Astrocyte (in vitro differentiated cells and primary cell): Measurements from ENCODE around the gene IRAK1. TPM values are rescaled to one million over a fixed set of nuclear protein-coding genes. Genes with fewer than 3 reads are reported as not detected.

Experiments
- DNase-seq: peaks from one replicate; pipeline ENCODE4 v3.0.0-alpha.2; 2010; ENCODE audit warnings: low read depth
- FAIRE-seq: peaks from 2 replicates; lab custom pipeline; 2011; peaks lifted over from hg19 to GRCh38; lab: Jason Lieb, UNC
- H2AFZ ChIP-seq: 2 replicates; pipeline ENCODE4 v1.6.0; 2012; ENCODE audit warnings: low read depth, low read length, inconsistent platforms
- H3K27ac ChIP-seq: 2 replicates; pipeline ENCODE4 v1.5.1; 2011; ENCODE audit warnings: low read depth, low read length, inconsistent platforms
- H3K27me3 ChIP-seq: 2 replicates; pipeline ENCODE4 v1.6.0; 2011; ENCODE audit warnings: low read length, inconsistent platforms; ENCODE audit not compliant: insufficient read depth
- H3K36me3 ChIP-seq: 2 replicates; pipeline ENCODE4 v1.5.1; 2011; ENCODE audit warnings: low read length, inconsistent platforms; ENCODE audit not compliant: insufficient read depth
- H3K4me1 ChIP-seq: 2 replicates; pipeline ENCODE4 v1.5.1; 2011; ENCODE audit warnings: low read length, inconsistent platforms; ENCODE audit not compliant: insufficient read depth
- H3K4me2 ChIP-seq: 2 replicates; pipeline ENCODE4 v1.6.0; 2012; ENCODE audit warnings: low read length, inconsistent platforms
- H3K4me3 ChIP-seq: 2 replicates; pipeline ENCODE4 v1.5.1; 2011; ENCODE audit warnings: low read depth, mild to moderate bottlenecking, low read length, inconsistent platforms; ENCODE audit not compliant: insufficient read depth
- H3K79me2 ChIP-seq: 2 replicates; pipeline ENCODE4 v1.6.0; 2012; ENCODE audit warnings: mild to moderate bottlenecking, low read length, inconsistent platforms; ENCODE audit not compliant: insufficient read depth
- H3K9ac ChIP-seq: 2 replicates; pipeline ENCODE4 v1.6.0; 2012; ENCODE audit warnings: mild to moderate bottlenecking, low read length, inconsistent platforms
- H3K9me3 ChIP-seq: 2 replicates; pipeline ENCODE4 v1.5.1; 2012; ENCODE audit warnings: low read depth, mild to moderate bottlenecking, low read length, inconsistent platforms; ENCODE audit not compliant: insufficient read depth
- H4K20me1 ChIP-seq: 2 replicates; pipeline ENCODE4 v1.6.0; 2012; ENCODE audit warnings: low read length, inconsistent platforms; ENCODE audit not compliant: insufficient read depth
- H3K27ac Mint-ChIP-seq: one replicate; pipeline ENCODE4 v1.8.0; 2021; ENCODE audit warnings: mild to moderate bottlenecking, mixed read lengths; ENCODE audit not compliant: unreplicated experiment
- H3K27me3 Mint-ChIP-seq: one replicate; pipeline ENCODE4 v1.8.0; 2021; ENCODE audit warnings: low read depth, mixed read lengths; ENCODE audit not compliant: unreplicated experiment
- H3K36me3 Mint-ChIP-seq: one replicate; pipeline ENCODE4 v1.8.0; 2021; ENCODE audit warnings: low read depth, mixed read lengths; ENCODE audit not compliant: unreplicated experiment
- H3K4me1 Mint-ChIP-seq: one replicate; pipeline ENCODE4 v1.8.0; 2021; ENCODE audit warnings: low read depth, mixed read lengths; ENCODE audit not compliant: unreplicated experiment
- H3K4me3 Mint-ChIP-seq: one replicate; pipeline ENCODE4 v1.8.0; 2021; ENCODE audit warnings: mild to moderate bottlenecking, moderate library complexity, mixed read lengths; ENCODE audit not compliant: unreplicated experiment
- H3K9me3 Mint-ChIP-seq: one replicate; pipeline ENCODE4 v1.8.0; 2021; ENCODE audit warnings: mild to moderate bottlenecking, mixed read lengths; ENCODE audit not compliant: unreplicated experiment
- EZH2 ChIP-seq: IDR thresholded peaks from 2 replicates; pipeline ENCODE4 v1.6.1; 2012; ENCODE audit warnings: mild to moderate bottlenecking, low read length, inconsistent platforms; ENCODE audit not compliant: insufficient read depth
- total RNA-seq: library from RNA; stranded (reverse); gene quantifications from 2 replicates; pipeline ENCODE4 v1.2.1, GENCODE V29; 2021
- TF ChIP-seq, protein P1 (sequence below): IDR thresholded peaks from 2 replicates; pipeline ENCODE4 v1.5.1; 2011; ENCODE audit warnings: low read depth, mild to moderate bottlenecking, inconsistent platforms, low read length, moderate library complexity; ENCODE audit not compliant: insufficient read depth

IRAK1 gene
- total RNA-seq, 1 donor from 2014 or later: 69.6 TPM

DNA sequence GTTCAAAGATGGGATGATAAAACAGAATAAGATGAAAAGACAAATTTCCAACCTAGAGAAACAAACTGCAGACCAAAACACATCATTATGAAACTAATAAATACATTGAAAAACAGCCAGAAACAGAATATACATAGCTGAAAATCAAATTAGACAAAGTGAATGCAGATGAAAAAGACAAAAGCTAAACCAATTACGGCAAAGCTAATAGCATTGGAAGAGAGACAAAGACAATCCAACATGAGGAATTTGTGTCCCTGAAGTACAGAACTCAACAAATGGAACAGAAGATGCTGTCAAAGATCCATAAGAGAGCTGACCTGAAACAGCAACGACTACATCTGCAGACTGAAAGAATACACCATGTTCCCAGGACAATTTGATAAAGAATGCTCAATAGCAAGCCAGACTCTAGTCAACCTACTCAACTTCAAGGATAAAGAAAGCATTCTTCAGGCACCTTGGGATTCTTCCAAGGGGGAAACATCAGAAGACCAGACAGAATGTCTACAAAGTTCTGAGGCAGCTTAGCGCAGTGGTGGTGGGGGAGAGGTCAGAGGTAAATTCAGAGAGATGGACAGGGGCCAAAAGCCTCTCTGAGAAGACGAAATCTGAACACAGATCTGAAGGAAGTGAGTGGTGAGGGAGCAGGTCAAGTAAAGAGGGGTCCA, 27.4 kb upstream of the IRAK1 start:
- Mint-ChIP-seq H3K36me3 (peaks cover 6% of the 10 kb centered on the region), H3K9me3 (no peaks in the 10 kb centered on the region), H3K27me3 (no peaks in the 10 kb centered on the region), H3K4me1 (peaks cover 25% of the 10 kb centered on the region), H3K27ac (no peak overlapping the region), H3K4me3 (no peak overlapping the region)
- Histone ChIP-seq H3K4me1 (peaks cover 30% of the 10 kb centered on the region), H3K9ac (peak overlapping the region; percentile 78), H3K27me3 (no peaks in the 10 kb centered on the region), H4K20me1 (peaks cover 35% of the 10 kb centered on the region), H3K36me3 (no peaks in the 10 kb centered on the region), H3K4me2 (peak overlapping the region; percentile 73), H3K9me3 (no peaks in the 10 kb centered on the region), H3K4me3 (no peak overlapping the region), H3K79me2 (peaks cover 54% of the 10 kb centered on the region), H2AFZ (no peak overlapping the region), H3K27ac (peak overlapping the region; percentile 85)
- TF ChIP-seq EZH2: no peak
- TF ChIP-seq, protein P1, sequence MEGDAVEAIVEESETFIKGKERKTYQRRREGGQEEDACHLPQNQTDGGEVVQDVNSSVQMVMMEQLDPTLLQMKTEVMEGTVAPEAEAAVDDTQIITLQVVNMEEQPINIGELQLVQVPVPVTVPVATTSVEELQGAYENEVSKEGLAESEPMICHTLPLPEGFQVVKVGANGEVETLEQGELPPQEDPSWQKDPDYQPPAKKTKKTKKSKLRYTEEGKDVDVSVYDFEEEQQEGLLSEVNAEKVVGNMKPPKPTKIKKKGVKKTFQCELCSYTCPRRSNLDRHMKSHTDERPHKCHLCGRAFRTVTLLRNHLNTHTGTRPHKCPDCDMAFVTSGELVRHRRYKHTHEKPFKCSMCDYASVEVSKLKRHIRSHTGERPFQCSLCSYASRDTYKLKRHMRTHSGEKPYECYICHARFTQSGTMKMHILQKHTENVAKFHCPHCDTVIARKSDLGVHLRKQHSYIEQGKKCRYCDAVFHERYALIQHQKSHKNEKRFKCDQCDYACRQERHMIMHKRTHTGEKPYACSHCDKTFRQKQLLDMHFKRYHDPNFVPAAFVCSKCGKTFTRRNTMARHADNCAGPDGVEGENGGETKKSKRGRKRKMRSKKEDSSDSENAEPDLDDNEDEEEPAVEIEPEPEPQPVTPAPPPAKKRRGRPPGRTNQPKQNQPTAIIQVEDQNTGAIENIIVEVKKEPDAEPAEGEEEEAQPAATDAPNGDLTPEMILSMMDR: no peak
- DNase-seq: peak; percentile 55
- FAIRE-seq: no peak

DNA sequence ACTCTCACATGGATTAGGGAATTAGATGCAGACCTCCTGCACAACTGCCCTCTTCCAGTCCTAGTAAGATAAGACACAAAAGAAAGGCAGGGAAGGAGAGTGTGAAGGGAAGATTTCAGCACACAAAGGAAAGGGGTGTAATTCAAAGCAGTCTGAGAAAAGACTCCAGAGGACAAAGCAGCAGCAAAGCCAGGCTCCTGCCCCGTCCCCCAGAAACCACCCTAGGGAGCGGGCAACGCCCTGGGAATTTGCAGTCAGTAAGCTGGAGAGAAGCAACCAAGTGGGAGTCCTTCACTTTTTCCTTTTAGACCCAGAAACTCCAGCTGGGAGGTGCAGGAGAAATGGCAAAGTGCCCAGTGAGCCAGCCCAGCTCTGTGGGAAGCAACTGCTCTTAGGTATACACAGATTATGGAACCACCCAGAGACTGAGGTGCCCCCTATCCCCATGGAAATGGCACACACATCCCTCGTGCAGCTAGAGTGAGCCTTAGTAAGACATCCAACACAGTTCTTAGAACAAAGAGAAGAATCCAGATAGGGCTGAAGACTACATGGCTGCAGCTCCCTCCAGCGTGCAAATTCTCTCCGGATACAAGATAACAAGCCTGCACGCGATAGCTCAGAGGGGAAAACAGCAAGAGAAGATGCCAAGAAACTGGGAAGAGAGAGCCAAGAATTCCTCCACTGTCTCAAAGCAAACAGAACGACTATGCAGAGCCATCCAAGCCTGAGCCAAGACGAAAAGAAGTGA, 26.5 kb upstream of the IRAK1 start:
- peak overlapping the region; percentile 85 for H3K27ac ChIP-seq
- TF ChIP-seq, protein P1: peak; percentile 6
- no peak for TF ChIP-seq EZH2
- H2AFZ ChIP-seq: no peak overlapping the region
- H3K27me3 Mint-ChIP-seq: no peaks in the 10 kb centered on the region
- peaks cover 30% of the 10 kb centered on the region for H3K4me1 ChIP-seq
- H3K4me1 Mint-ChIP-seq: peaks cover 29% of the 10 kb centered on the region
- H4K20me1 ChIP-seq: peaks cover 33% of the 10 kb centered on the region
- H3K4me2 ChIP-seq: peak overlapping the region; percentile 73
- FAIRE-seq: peak; percentile 52
- DNase-seq: peak; percentile 86
- peak overlapping the region; percentile 78 for H3K9ac ChIP-seq
- no peaks in the 10 kb centered on the region for H3K9me3 Mint-ChIP-seq
- H3K79me2 ChIP-seq: peaks cover 55% of the 10 kb centered on the region
- no peak overlapping the region for H3K4me3 ChIP-seq
- peak overlapping the region; percentile 62 for H3K4me3 Mint-ChIP-seq
- H3K36me3 ChIP-seq: no peaks in the 10 kb centered on the region
- peaks cover 6% of the 10 kb centered on the region for H3K36me3 Mint-ChIP-seq
- no peaks in the 10 kb centered on the region for H3K27me3 ChIP-seq
- H3K9me3 ChIP-seq: no peaks in the 10 kb centered on the region
- H3K27ac Mint-ChIP-seq: no peak overlapping the region

DNA sequence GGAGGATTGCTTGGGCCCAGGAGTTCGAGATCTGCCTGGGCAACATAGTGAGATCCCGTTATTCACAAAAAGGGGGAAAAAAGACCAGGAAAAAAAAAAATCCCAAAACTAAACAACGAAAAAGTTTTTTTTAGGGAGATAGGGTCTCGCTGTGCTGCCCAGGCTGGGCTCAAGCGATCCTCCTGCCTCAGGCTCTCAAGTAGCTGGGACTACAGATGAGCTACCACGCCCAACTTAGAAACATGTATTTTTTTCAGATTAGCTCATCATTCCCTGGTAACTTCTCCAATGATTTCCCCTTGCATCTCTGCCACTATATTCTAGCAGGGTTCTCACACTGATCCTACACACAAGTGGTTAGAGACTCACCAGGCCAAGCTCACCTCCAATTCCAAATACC, 24.4 kb upstream of the IRAK1 start:
- FAIRE-seq: no peak
- no peak overlapping the region for H3K9ac ChIP-seq
- peaks cover 6% of the 10 kb centered on the region for H3K36me3 Mint-ChIP-seq

More for the DNA sequence above, 24.4 kb upstream of the IRAK1 start:
- no peaks in the 10 kb centered on the region for H3K27me3 Mint-ChIP-seq
- no peaks in the 10 kb centered on the region for H3K9me3 Mint-ChIP-seq
- no peak overlapping the region for H3K4me3 Mint-ChIP-seq
- H3K27ac ChIP-seq: no peak overlapping the region
- H3K4me3 ChIP-seq: no peak overlapping the region
- peaks cover 42% of the 10 kb centered on the region for H3K79me2 ChIP-seq
- no peak overlapping the region for H3K27ac Mint-ChIP-seq
- no peak overlapping the region for H2AFZ ChIP-seq
- H3K9me3 ChIP-seq: no peaks in the 10 kb centered on the region
- H3K4me2 ChIP-seq: no peak overlapping the region
- H3K4me1 ChIP-seq: peaks cover 43% of the 10 kb centered on the region
- no peak for TF ChIP-seq EZH2
- TF ChIP-seq, protein P1: no peak
- peaks cover 37% of the 10 kb centered on the region for H3K4me1 Mint-ChIP-seq
- H4K20me1 ChIP-seq: peaks cover 23% of the 10 kb centered on the region
- no peaks in the 10 kb centered on the region for H3K27me3 ChIP-seq
- no peak for DNase-seq
- H3K36me3 ChIP-seq: no peaks in the 10 kb centered on the region
